BJ (cell line): ENCODE measurements around the gene ATF1. TPM values are rescaled to one million over a fixed set of nuclear protein-coding genes. Genes with fewer than 3 reads are reported as not detected.
"Not testable (repeated sequence)": the region's sequence is repeated elsewhere in the genome, so short reads cannot be mapped to it uniquely, and the experiment has no call there.

Experiments
- CTCF ChIA-PET: fragments of 350-600 bp; formaldehyde crosslinking; extraction: SDS; loops from one replicate; lab custom pipeline; 2021; ENCODE audit warnings: antibody characterized with exemption, inconsistent platforms; lab: Yijun Ruan, JAX
- POLR2A ChIA-PET: fragments of 300-600 bp; sonication (Branson Sonifier 250); formaldehyde crosslinking; extraction: SDS; loops from one replicate; lab custom pipeline; 2021; ENCODE audit warnings: antibody characterized with exemption; lab: Charles Lee
- DNase-seq: peaks from one replicate; pipeline ENCODE4 v3.0.0-alpha.2; 2011; ENCODE audit warnings: low read depth
- H3K27me3 ChIP-seq: 2 replicates; pipeline ENCODE4 v1.6.0; 2011; ENCODE audit warnings: low read length; ENCODE audit not compliant: control insufficient read depth, insufficient read depth
- H3K36me3 ChIP-seq: 2 replicates; pipeline ENCODE4 v1.5.1; 2011; ENCODE audit warnings: low read length; ENCODE audit not compliant: control insufficient read depth, insufficient read depth
- H3K4me3 ChIP-seq: 2 replicates; pipeline ENCODE4 v1.5.1; 2011; ENCODE audit warnings: low read depth, mild to moderate bottlenecking, control low read depth, low read length
- polyA plus RNA-seq: library from polyadenylated mRNA; depleted of rRNA; stranded (reverse); fragments of >200 nt; gene quantifications from 2 replicates; pipeline ENCODE4 v1.2.3, GENCODE V29; 2011
- TF ChIP-seq, protein P1 (sequence below): IDR thresholded peaks from 2 replicates; pipeline ENCODE4 v1.5.1; 2011; ENCODE audit warnings: low read depth, mild to moderate bottlenecking, control low read depth, inconsistent platforms, low read length, moderate library complexity; ENCODE audit not compliant: insufficient read depth

Gene ATF1
- polyA plus RNA-seq, 1 experiment, result 72.5 TPM

DNA sequence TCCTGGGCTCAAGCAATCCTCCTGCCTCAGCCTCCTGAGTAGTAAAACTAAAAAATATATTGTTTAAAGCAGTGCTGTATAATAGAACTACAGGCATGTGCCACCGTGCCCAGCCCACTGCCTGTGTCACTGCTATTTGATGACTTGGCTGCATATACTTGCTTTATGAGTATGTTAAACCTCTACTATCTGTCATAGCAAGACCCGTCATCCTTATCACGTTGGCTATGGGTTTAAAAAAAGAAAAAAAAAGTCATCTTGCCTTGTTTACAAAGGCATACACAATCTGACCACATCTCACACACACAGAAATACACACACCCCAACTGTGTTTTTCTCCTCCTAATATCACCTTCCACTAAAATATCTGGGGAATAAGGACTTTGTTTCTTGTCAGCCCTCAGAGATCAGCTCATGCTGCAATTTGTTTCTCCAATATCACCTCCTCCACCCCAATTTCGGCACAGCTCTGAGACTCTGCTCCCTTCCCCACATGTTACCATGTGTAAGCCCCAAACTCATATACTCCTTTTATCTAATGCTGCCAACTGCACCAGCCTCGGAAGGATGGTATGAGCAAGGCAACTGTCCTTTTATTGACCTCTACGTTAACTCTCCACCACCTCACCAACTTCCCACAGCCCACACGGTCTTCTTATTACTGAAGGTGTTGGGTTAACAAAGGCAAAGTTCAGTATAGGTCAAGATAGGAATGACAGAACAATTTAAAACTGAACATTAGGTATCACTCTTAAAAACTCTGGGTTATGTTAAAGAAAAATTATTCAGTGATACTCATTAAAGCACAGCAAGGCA lies 78.0 kb downstream of the ATF1 start:
- CTCF ChIA-PET, result no interaction called here
- Histone ChIP-seq H3K4me3 (no peak overlapping the region), H3K36me3 (no peaks in the 10 kb centered on the region), H3K27me3 (no peaks in the 10 kb centered on the region; the same call in 1 of the 2 replicates)
- DNase-seq, result no peak
- TF ChIP-seq, protein P1, sequence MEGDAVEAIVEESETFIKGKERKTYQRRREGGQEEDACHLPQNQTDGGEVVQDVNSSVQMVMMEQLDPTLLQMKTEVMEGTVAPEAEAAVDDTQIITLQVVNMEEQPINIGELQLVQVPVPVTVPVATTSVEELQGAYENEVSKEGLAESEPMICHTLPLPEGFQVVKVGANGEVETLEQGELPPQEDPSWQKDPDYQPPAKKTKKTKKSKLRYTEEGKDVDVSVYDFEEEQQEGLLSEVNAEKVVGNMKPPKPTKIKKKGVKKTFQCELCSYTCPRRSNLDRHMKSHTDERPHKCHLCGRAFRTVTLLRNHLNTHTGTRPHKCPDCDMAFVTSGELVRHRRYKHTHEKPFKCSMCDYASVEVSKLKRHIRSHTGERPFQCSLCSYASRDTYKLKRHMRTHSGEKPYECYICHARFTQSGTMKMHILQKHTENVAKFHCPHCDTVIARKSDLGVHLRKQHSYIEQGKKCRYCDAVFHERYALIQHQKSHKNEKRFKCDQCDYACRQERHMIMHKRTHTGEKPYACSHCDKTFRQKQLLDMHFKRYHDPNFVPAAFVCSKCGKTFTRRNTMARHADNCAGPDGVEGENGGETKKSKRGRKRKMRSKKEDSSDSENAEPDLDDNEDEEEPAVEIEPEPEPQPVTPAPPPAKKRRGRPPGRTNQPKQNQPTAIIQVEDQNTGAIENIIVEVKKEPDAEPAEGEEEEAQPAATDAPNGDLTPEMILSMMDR, result no peak
- POLR2A ChIA-PET, result no interaction called here

DNA sequence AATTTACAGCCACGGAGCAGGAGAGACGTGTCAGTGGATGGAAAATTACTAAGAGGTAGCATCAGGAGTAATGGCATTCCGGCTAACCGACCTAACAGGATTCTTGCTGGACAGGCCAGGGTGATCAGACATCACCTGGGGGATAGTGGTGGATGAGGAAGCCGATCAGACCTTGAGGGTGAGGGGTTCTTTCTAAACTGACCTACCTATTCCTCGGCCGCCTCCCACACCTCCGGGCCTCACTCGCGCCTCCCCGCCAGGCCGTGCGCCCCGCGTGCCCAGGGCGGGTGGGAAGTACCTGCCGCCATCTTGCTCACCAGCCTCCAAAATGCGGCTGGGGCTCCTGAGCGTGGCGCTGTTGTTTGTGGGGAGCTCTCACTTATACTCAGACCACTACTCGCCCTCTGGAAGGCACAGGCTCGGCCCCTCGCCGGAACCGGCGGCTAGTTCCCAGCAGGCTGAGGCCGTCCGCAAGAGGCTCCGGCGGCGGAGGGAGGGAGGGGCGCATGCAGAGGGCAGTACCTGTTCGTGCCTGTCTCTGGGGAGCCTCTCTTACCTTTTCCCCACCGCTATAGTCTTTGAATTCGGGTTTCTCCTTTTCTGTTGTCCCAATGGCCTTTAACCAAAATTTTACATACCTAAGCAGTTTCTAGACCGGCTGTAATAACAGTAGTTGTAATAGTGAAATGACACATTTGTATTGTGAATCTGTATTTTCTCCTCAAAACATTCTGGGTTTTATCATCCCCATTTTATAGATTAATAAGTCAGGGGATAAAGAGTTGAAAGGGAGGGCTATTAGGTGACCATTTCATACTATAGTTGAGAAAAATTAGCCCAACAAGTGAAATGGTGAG lies 79.0 kb downstream of the ATF1 start, which contains the start of gene TMPRSS12:
TMPRSS12 (plus strand) TSS at position 290 of the 857 bp plus-strand sequence; CDS start at position 329, 39 bp downstream.
- H3K36me3 ChIP-seq, result no peaks in the 10 kb centered on the region
- TF ChIP-seq, protein P1, result no peak
- CTCF ChIA-PET, result interaction anchor here (0.5 kb wide), 1 partner anchor 28 kb away, joined by 3 read pairs; no protein-coding TSS in a partner anchor
- DNase-seq, result no peak
- POLR2A ChIA-PET, result no interaction called here
- H3K4me3 ChIP-seq, result no peak within 1 kb of the TSS
- H3K27me3 ChIP-seq, result no peaks in the 10 kb centered on the region; the same call in 1 of the 2 replicates

DNA sequence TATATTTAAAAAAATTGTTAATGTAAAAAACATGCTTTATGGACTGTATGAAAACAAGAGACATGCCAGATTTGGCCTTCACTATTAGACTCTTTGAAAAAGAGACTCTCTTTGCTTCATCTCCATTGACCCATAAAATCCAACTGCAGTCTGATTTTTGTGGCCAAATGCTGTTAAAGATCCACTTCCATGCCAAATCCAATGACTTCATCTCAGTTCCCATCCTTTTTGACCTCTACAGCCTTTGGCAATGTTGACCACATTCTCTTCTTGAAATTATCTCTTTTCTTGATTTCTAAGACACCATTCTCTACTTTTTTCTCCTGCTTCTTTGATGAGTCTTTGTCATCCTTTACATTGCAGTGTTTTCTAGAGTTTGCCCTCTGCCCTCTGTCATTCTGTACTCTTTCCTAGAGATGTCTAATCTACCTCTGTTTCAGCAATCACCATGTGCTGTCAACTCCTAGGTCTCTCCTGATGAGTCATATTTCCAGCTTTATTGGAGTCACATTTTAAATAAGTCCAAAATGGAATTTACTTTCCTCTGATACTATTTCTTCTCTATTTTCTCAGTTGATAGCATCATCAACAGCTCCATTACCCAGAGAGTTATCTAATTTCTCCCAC lies 81.2 kb downstream of the ATF1 start:
- DNase-seq, result no peak
- POLR2A ChIA-PET, result interaction anchor here (0.6 kb wide), 1 partner anchor 16 kb away, joined by 6 read pairs; no protein-coding TSS in a partner anchor
- H3K4me3 ChIP-seq, result no peak overlapping the region
- no peaks in the 10 kb centered on the region; the same call in 1 of the 2 replicates for H3K27me3 ChIP-seq
- TF ChIP-seq, protein P1, result no peak
- no peaks in the 10 kb centered on the region for H3K36me3 ChIP-seq
- CTCF ChIA-PET, result no interaction called here

DNA sequence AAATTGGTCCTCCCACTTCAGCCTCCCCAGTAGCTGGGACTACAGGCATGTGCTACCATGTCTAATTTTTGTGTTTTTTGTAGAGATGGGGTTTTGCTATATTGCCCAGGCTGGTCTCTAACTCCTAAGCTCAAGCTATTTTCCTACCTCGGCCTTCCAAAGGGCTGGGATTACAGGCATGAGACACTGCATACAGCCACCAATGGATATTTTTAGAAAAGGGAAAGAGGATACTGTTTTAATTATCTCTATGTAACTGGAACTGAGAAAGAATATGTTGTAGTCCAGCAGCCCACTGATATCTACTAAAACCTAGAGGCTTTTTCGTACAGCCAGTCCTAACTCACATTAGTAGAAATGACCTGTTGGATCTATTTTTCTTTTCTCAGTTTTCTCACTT lies 85.1 kb downstream of the ATF1 start:
- TF ChIP-seq, protein P1, result no peak
- POLR2A ChIA-PET, result no interaction called here
- H3K4me3 ChIP-seq, result no peak overlapping the region
- H3K36me3 ChIP-seq, result no peaks in the 10 kb centered on the region
- DNase-seq, result no peak
- peaks cover 4% of the 10 kb centered on the region; the same call in 1 of the 2 replicates for H3K27me3 ChIP-seq
- CTCF ChIA-PET, result interaction anchor here (0.6 kb wide), 1 partner anchor 1108 kb away, joined by 3 read pairs; the partner anchor contains the start of gene TMBIM6

DNA sequence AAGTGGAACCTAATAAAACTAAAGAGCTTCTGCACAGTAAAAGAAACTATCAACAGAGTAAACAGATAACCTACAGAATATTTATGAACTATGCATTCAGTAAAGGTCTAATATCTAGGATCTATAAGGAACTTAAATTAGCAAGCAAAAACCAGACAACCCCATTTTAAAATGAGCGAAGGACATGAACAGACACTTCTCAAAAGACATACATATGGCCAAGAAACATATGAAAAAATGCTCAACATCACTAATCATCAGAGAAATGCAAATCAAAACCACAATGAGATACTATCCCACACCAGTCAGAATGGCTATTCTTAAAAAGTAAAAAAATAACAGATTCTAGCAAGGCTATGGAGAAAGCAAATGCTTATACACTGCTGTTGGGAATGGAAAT lies 91.3 kb downstream of the ATF1 start:
- POLR2A ChIA-PET, H3K4me3 ChIP-seq, DNase-seq, H3K36me3 ChIP-seq, H3K27me3 ChIP-seq, CTCF ChIA-PET: not testable (repeated sequence)

DNA sequence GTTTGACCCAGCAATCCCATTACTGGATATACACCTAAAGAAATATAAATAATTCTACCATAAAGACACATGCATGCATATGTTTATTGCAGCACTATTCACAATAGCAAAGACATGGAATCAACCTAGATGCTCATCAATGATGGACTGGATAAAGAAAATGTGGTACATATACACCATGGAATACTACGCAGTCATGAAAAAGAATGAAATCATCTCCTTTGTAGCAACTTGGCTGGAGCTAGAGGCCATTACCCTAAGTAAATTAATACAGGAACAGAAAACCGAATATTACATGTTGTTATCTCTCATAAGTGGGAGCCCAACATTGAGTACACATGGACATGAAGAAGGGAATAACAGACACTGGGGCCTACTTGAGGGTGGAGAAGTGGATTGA lies 91.8 kb downstream of the ATF1 start:
- H3K27me3 ChIP-seq, CTCF ChIA-PET, POLR2A ChIA-PET: not testable (repeated sequence)

More for the DNA sequence above, 91.8 kb downstream of the ATF1 start:
- not testable (repeated sequence) for DNase-seq, H3K36me3 ChIP-seq, H3K4me3 ChIP-seq
